Measurements from ENCODE around the gene SPAG9. TPM values are rescaled to one million over a fixed set of nuclear protein-coding genes. Genes with fewer than 3 reads are reported as not detected.

Gene SPAG9
- total RNA-seq, 1 donor from 2014 or later, result 116 TPM

- H3K27ac ChIP-seq, result no peak overlapping the region
These were observed 42.6 kb downstream of the SPAG9 start for GRCh38 chr17:51078009-51078592.

GRCh38 chr17:51076821-51077220 is 43.8 kb downstream of the SPAG9 start:
- intact Hi-C loops (cut with DNase I), result no loop called here
- H3K4me3 ChIP-seq, result no peak overlapping the region
- no peaks in the 10 kb centered on the region for H3K4me1 ChIP-seq
- no peaks in the 10 kb centered on the region for H3K9me3 ChIP-seq
- ATAC-seq (no peak), DNase-seq (no peak)
- H3K36me3 ChIP-seq, result peaks cover 39% of the 10 kb centered on the region
- no peaks in the 10 kb centered on the region for H3K27me3 ChIP-seq
- no peak for TF ChIP-seq CTCF (IDR thresholded peaks at IDR 0.05)
- no peak overlapping the region for H3K27ac ChIP-seq

More at GRCh38 chr17:51078009-51078592, 42.6 kb downstream of the SPAG9 start:
- Histone ChIP-seq H3K4me3 (no peak overlapping the region), H3K9me3 (no peaks in the 10 kb centered on the region), H3K36me3 (peaks cover 39% of the 10 kb centered on the region), H3K4me1 (no peaks in the 10 kb centered on the region), H3K27me3 (no peaks in the 10 kb centered on the region)
- ATAC-seq, result peak; percentile 96
- no peak for TF ChIP-seq CTCF (IDR thresholded peaks at IDR 0.05)
- DNase-seq, result no peak
- intact Hi-C loops (cut with DNase I), result no loop called here

GRCh38 chr17:51071556-51071955 is 49.1 kb downstream of the SPAG9 start:
- Histone ChIP-seq H3K9me3 (no peaks in the 10 kb centered on the region), H3K4me3 (no peak overlapping the region), H3K27ac (no peak overlapping the region), H3K27me3 (no peaks in the 10 kb centered on the region), H3K36me3 (peaks cover 9% of the 10 kb centered on the region), H3K4me1 (no peaks in the 10 kb centered on the region)
- ATAC-seq, result no peak
- TF ChIP-seq CTCF (IDR thresholded peaks at IDR 0.05), result no peak
- DNase-seq, result no peak
- intact Hi-C loops (cut with DNase I), result no loop called here

GRCh38 chr17:51065466-51065865 is 55.2 kb downstream of the SPAG9 start:
- no peaks in the 10 kb centered on the region for H3K27me3 ChIP-seq
- no peak overlapping the region for H3K27ac ChIP-seq
- DNase-seq (no peak), ATAC-seq (no peak)
- H3K36me3 ChIP-seq, result no peaks in the 10 kb centered on the region
- no peak overlapping the region for H3K4me3 ChIP-seq
- TF ChIP-seq CTCF (IDR thresholded peaks at IDR 0.05), result no peak
- intact Hi-C loops (cut with DNase I), result no loop called here
- H3K9me3 ChIP-seq, result no peaks in the 10 kb centered on the region
- no peaks in the 10 kb centered on the region for H3K4me1 ChIP-seq

- no peaks in the 10 kb centered on the region for H3K27me3 ChIP-seq
- no peaks in the 10 kb centered on the region for H3K4me1 ChIP-seq
- H3K27ac ChIP-seq, result no peak overlapping the region
- DNase-seq (no peak), ATAC-seq (no peak)
- no peak for TF ChIP-seq CTCF (IDR thresholded peaks at IDR 0.05)
- H3K4me3 ChIP-seq, result no peak overlapping the region
- intact Hi-C loops (cut with DNase I), result no loop called here
- H3K9me3 ChIP-seq, result no peaks in the 10 kb centered on the region
- no peaks in the 10 kb centered on the region for H3K36me3 ChIP-seq
These were observed 56.5 kb downstream of the SPAG9 start for GRCh38 chr17:51064061-51064735.

Data from upper lobe of right lung (tissue), 1 donor.